ENCODE data around the gene TMEM178A.
"Not testable (repeated sequence)": the region's sequence is repeated elsewhere in the genome, so short reads cannot be mapped to it uniquely, and the experiment has no call there.

TMEM178A gene

GRCh38 chr2:39649511-39649910, 16.2 kb upstream of the TMEM178A start:
- no peak for DNase-seq

- no peak for DNase-seq
These were observed 15.2 kb upstream of the TMEM178A start for GRCh38 chr2:39650468-39650867.

- DNase-seq: not testable (repeated sequence)
These were observed 9.5 kb upstream of the TMEM178A start for GRCh38 chr2:39656215-39656614.

- DNase-seq: no peak
These were observed 8.3 kb upstream of the TMEM178A start for GRCh38 chr2:39657287-39657937.

- no peak for DNase-seq
These were observed 7.3 kb upstream of the TMEM178A start for GRCh38 chr2:39658371-39658770.

GRCh38 chr2:39659765-39660611, 5.7 kb upstream of the TMEM178A start:
- no peak for DNase-seq

GRCh38 chr2:39660612-39661236, 5.0 kb upstream of the TMEM178A start:
- DNase-seq: no peak

GRCh38 chr2:39661826-39662225, 3.9 kb upstream of the TMEM178A start:
- DNase-seq: no peak

- DNase-seq: no peak
These were observed 2.4 kb upstream of the TMEM178A start for GRCh38 chr2:39663187-39663930.

GRCh38 chr2:39664232-39664887, 1.4 kb upstream of the TMEM178A start:
- DNase-seq: no peak

- no peak for DNase-seq
These were observed 677 bp upstream of the TMEM178A start for GRCh38 chr2:39664888-39665591.

- DNase-seq: no peak
These were observed 879 bp downstream of the TMEM178A start for GRCh38 chr2:39666491-39667101.

- no peak for DNase-seq
These were observed 1.6 kb downstream of the TMEM178A start for GRCh38 chr2:39667104-39667885.

- no peak for DNase-seq
These were observed 2.2 kb downstream of the TMEM178A start for GRCh38 chr2:39667886-39668276.

- no peak for DNase-seq
These were observed 2.9 kb downstream of the TMEM178A start for GRCh38 chr2:39668576-39669080.

GRCh38 chr2:39671604-39672003, 5.9 kb downstream of the TMEM178A start:
- DNase-seq: no peak

GRCh38 chr2:39673018-39673417, 7.3 kb downstream of the TMEM178A start:
- DNase-seq: no peak

GRCh38 chr2:39676342-39676741, 10.6 kb downstream of the TMEM178A start:
- DNase-seq: no peak

GRCh38 chr2:39678170-39678569, 12.5 kb downstream of the TMEM178A start:
- DNase-seq: no peak

GRCh38 chr2:39679805-39680204, 14.1 kb downstream of the TMEM178A start:
- DNase-seq: no peak

Measured in stimulated activated CD4-positive, alpha-beta T cell treated with anti-CD3 and anti-CD28 coated beads, Interleukin-2, amount 100 ng/mL, for 48 hours (primary cell).